ENCODE measurements around the gene TMEM234.
A peak's percentile ranks its signal among the peaks of the same experiment; 100 is the strongest.

Gene TMEM234

DNA sequence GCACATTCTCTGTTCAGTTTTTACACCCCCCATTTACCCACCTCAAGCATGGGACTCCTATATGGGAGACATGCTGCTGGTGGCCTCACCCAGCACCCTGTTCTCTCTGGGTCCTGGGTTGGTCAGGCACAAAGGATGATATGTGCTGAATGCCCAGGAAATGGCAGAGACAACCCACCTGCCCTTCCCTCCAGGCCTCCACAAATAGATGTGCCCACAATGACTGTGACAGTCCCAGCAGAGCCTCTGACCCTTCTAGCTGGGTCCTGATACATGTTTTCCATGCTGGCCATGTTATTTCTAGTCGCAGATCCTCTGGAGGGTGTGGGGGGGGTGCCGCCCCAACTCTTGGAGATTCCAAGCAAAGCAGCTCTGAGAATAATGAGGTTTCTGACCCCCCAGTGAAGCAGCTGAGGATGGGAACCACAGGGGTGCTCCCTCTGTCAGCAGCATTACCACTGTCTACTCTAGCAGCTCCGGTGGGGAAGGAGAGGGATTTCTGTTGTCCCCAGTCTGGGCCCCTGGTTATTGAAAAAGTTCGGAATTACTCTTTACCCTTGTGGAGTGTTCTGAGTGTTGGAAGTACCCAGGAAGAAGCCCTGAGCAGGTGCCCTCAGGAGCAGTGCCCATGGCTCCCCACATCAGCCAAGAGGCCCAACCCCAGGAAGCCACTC lies 23.0 kb downstream of the TMEM234 start:
- DNase-seq = no peak

DNA sequence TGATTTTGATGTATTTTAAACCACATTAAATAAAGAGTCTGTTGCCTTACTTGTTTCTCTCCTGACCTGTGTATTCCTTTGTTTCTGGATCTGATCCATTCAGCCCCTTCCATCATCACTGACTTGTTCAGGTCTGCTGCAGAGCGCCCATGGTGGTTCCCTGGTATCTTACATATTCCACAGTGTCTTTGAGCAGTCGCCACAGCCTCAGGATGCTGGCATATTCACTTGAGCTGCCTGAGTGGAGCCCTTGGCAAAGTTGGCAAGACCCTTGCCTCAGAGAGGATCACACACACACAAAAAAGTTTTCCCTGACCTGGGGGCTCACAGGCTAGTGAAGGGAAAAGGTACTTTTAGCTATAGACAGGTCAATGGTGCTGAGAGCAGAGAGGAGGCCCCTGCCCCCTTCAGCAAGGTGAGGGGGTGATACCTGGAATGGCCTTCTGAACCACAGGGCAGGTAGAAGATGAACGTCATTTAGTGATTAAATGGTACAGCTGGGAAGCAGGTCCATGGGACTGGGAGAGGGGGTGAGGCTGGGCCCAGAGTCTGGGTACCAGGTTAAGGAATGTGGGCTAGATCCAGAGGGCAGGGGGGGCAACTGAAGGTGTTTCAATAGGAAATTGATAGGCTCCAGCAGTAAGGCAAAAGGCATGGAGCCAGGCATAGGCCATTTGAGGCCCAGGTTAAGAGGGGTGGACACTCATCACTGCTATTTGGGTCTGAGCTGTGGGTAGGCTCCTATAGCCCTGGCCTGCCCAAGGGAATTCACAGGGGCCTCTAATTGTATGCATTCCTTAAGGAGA lies 23.7 kb downstream of the TMEM234 start:
- DNase-seq = no peak

DNA sequence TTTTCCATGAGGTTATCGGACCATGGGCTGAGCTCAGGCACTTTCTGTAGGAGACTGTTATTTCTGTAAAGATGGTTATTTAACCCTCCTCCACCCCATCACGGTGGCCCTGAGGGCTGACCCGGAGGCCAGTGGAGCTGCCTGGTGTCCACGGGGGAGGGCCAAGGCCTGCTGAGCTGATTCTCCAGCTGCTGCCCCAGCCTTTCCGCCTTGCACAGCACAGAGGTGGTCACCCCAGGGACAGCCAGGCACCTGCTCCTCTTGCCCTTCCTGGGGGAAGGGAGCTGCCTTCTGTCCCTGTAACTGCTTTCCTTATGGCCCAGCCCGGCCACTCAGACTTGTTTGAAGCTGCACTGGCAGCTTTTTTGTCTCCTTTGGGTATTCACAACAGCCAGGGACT lies 24.3 kb downstream of the TMEM234 start:
- no peak for DNase-seq

DNA sequence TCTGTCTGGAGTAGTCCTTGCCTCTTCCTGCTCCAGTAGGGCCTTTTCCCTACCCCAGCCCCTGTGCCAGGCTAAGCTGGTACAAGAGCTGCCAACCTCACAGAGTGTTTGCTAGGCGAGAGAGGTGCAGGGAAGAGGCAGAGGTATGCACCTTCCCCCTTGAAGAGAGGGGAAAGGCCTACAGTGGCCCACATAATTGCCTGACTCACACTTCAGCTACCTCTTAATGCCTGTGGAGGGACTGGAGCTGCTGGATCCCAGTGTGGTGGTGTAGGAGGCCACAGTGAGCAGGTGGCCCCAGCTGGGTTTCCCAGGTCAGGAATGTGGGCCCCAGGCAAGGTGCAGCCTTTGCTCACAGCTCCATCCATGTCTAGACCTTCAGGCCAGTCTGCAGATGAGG lies 25.1 kb downstream of the TMEM234 start:
- DNase-seq = no peak

DNA sequence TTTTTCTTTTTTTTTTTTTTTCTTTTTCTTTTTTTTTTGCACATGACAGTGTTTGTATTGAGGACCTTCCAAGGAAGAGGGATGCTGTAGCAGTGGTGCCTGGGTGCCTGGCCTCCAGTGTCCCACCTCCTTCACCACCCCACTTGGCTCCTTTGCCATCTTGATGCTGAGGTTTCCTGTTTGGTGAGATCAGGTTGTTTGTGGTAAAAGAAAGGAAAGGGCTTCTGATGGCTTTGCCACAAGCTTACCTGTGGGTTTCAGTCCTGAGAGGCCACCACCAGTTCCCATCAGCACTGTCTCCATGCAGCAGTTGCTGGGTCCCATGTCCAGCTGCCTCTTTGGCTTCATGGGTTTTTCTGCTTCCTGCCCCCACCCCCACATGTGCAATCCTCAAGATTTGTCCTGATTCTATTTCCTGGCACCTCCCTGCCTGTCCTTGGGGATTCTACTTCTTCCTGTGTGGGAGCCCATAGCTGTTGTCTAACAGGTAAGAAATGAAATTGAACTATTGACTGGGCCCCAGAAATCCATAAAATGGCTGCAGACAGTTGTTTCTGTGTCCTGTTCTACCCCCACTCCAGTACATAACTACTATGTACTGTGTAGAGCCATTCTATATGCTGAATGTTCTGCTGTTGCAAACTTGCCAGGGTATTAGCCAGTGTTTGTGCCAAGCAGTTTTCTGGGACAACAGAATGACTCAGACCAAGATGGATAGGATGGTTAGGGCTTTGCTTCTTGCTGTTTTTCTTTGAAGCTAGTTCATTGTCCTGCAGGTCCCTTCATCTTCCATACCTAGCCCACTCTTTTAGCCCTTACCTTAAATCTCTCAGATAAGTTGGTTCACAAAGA lies 26.0 kb downstream of the TMEM234 start:
- no peak for DNase-seq

DNA sequence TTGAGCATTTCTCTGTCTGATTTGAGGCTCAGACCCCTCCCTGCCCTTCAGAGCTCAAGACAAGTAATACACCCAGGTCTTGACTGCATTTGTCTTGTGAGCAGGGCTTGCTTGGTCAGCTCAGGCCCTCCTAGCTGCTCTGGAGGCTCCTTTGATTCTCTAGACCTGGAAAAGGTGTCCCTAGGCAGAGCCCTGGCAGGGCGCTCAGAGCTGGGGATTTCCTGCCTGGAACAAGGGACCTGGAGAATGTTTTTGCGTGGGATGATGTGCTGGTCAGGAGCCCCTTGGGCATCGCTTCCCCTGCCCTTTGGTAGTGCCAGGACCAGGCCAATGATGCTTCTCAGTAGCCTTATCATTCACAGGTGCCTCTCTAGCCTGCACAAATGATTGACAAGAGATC lies 26.6 kb downstream of the TMEM234 start:
- DNase-seq = no peak

DNA sequence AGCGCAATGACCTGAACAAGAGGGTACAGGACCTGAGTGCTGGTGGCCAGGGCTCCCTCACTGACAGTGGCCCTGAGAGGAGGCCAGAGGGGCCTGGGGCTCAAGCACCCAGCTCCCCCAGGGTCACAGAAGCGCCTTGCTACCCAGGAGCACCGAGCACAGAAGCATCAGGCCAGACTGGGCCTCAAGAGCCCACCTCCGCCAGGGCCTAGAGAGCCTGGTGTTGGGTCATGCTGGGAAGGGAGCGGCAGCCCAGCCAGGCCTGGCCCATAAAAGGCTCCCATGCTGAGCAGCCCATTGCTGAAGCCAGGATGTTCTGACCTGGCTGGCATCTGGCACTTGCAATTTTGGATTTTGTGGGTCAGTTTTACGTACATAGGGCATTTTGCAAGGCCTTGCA lies 27.2 kb downstream of the TMEM234 start:
- no peak for DNase-seq

DNA sequence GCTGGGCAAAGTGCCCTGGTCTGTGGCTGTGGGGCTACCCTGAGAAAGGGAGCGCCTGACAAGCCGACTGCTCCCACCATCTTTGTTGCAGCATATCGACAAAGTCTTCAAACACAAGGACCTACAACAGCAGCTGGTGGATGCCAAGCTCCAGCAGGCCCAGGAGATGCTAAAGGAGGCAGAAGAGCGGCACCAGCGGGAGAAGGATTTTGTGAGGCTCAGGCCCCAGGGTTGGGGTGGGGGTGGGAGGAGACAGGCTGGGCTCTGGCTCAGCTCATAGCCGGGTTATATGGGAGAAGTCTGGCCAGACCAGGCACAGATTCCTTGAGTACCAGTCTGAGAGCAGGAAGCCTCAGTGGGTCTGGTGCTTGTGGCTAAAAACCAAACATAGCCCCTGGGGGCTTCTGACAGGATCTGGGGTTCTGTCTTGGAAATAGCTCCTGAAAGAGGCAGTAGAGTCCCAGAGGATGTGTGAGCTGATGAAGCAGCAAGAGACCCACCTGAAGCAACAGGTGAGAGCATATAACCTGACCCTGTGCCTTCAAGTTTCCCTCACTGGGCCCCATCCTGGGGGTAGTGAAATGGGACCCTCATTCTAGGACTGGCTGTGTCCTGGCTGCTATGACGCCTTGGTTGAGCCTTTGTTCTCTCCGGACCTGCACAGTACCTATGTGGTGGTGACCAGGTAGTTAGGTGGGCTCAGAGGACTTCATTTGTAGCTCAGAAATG lies 29.8 kb downstream of the TMEM234 start:
- no peak for DNase-seq

DNA sequence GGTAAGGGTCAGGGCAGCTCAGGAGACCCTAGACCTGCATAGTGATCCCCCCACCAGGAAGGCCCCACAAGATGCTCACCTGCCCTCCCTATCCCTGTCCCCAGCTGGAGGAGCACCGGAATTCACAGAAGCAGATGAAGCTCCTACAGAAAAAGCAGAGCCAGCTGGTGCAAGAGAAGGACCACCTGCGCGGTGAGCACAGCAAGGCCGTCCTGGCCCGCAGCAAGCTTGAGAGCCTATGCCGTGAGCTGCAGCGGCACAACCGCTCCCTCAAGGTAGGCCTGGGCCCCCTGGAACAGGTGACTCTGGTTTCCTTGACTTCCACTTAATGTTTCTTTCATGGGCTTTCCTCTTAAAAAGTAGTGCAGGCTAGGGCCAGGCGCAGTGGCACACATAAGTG lies 34.3 kb downstream of the TMEM234 start:
- DNase-seq = no peak

DNA sequence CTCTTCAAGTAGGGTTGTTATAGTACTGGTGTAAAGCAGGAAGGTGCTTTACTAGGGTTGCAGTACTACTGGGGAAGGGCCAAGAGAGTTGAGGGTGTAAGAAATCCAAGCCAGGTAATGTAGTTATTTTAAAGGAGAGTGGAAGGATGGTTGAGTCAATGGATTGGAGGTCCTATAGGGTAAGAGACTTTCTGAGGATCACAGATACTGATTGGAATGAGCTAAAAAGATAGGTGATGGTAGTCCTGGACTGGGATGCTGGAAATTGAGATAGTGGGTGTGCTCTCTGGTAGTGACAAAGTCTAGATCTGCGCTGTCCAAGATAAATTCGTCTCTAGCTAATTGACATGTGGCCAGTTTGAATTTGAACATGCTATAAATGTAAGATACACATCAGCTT lies 35.7 kb downstream of the TMEM234 start:
- DNase-seq = no peak

DNA sequence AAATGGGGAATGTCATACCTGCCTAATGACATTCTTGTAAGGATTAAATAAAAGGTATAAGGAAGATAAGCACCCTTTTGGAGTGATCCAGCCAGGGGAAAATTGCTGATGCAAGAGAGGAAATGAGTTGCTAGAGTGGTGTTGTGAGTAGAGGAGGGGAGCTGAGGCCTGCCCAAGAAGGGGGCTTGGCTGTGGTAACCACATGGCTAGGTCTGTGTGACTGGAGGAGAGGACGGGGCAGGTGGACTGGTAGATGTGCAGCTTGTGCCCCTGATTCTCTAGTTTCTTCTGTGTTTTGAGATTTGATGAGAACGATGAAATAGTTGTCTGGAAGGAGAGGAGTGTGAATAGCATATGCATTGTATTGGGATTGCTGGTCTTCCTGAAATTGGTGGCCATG lies 36.1 kb downstream of the TMEM234 start:
- DNase-seq = no peak

DNA sequence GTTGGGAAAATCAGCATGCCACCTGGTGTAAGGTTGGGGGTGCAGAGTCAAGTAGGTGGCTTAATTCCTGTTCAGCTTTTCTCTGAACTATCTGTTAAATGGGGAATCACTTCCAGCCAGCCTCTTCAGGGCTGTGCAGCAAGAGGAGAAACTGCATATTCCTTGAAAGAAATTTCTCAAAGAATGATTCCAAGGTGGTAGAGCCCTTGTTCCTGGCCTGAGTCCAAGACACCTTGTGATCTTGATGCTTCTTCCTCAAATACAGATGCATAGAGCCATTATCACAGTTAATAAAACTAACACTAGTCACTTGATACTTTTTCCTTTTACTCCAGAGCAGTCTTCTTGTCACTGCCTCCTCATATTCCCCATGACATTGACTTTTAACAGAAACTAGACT lies 37.5 kb downstream of the TMEM234 start:
- no peak for DNase-seq

DNA sequence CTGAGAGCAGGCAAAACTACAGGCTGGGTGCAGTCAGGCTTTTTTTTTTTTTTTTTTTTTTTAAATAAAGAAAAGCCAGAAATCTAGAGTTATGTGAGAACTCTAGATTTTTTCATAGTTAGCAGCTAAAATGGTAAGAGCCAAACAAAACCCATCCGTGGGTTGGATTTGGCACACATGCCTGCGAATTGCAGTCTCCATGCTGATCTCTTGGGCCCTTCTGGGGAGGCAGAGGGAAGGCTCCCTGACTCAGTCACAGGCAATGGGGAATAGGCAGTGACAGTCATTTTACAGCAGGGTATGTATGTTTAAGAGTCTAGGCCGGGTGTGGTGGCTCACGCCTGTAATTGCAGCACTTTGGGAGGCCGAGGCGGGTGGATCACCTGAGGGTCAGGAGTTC lies 40.1 kb downstream of the TMEM234 start:
- no peak for DNase-seq

DNA sequence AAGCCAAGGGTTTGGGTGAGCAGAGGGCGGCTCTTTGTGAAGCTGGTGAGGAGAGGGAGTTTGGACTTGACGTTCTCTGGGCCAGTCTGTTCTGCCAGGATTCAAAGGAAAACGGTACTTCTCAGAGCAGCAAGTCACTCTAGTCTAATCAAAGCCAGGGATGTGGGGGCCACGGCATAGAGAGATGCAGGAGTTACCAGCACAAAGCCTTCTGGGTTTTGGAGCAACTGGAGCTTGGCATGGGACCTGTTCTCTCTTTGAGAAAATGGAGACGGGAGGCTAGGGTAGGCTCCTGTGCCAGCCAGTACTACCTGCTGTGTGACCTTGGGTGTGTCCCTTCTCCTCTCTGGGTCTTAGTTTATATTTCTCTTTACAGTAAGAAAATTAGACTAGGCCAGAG lies 40.6 kb downstream of the TMEM234 start:
- DNase-seq = no peak

DNA sequence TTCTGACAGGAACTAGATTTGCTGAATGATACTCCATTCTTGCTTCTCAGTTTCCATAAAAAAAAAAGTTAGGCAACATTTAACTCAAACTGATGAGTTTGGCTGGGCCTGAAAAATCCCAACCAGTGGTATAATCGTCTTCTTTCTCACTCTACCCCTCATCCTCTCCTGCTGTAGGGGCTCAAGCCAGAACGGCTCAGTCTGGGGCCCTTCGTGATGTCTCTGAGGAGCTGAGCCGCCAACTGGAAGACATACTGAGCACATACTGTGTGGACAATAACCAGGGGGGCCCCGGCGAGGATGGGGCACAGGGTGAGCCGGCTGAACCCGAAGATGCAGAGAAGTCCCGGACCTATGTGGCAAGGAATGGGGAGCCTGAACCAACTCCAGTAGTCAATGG lies 41.1 kb downstream of the TMEM234 start:
- no peak for DNase-seq

DNA sequence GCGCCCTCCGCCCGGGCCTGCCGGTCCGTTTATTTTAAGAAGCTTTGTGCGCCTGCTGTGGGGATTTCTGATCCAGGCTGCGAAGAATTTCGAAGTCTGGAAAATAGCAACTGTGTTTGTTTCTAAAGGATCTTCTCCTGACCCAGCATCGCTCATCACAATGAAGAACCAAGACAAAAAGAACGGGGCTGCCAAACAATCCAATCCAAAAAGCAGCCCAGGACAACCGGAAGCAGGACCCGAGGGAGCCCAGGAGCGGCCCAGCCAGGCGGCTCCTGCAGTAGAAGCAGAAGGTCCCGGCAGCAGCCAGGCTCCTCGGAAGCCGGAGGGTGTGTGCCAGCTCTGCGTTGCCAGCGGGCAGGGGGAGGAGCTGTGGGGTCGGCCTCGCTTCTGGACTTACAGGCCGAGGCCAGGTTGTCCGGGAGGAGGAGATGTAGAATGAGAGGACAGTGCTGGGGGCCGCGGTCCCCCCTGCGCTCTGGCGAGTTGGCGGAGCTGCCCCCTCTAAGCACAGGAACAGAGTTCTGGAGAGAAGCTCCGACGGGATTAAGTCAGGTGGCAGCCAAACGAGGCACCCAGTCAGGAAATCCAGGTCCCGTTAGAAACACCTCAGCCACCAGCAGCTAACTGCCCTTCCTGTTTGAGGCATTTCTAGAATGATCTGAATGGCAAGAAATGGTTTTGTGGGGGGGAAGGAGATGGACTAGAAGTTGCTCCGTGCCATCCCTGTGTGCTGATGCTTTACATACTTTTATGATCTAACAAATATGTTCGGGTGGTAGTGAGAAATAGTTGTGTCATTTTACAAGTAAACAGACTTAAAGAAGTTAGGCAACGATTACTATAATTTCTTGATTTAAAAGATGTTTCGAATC lies 41.7 kb downstream of the TMEM234 start:
- no peak for DNase-seq

DNA sequence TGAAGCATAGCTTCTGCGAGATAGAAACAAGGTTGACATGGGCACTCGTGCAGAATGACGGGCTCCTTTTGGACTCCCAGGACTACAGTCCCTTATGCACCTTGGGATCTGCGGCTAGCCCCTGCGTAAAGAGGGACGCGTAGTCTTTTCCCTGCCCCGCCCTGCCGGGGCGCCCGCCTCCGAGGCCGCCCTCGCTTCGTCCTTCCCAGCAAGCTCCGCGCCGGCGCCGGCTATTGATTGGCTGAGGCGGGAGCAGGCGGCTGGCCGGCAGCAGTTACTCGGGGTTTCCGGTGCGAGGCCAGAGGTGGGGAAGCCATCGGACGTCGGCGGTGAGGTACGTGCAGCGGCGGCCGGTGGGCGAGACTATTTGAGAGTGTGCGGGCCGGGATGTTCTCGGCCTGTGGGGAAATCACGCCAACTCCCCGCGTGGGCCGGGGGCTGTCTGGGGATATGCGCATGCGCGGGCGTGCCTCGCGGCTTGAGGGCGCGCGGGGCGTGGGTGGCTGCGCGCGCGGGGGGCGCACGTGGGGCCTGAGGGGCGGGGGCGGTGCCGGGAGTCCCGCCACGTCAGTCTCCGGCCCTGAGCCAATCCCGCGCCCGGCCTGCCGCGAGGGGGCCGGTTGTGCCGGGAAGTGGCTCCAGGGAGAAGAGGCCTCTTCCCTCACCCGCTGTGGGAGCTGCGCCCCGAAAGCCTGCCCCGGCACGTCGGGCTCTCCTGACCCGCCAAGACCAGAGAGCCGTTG lies 42.5 kb downstream of the TMEM234 start, which contains the start of gene TXLNA:
Gene TXLNA (plus strand): TSS at position 233 of the 743 bp plus-strand sequence. CDS start 671 bp downstream, outside the sequence.
- DNase-seq = peak; percentile 74

DNA sequence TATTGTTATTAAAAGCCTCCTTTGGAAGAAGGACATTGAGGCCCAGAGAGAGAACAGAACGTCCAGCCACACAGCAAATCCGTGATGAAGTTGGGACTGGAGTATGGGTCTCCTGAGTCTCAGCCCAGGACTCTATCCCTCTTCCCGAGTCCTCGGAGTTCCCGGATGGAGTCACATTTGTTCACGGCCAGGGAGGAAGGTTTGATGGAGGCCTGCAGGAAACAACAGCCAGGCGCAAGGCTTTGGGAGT lies 43.0 kb downstream of the TMEM234 start:
- no peak for DNase-seq

DNA sequence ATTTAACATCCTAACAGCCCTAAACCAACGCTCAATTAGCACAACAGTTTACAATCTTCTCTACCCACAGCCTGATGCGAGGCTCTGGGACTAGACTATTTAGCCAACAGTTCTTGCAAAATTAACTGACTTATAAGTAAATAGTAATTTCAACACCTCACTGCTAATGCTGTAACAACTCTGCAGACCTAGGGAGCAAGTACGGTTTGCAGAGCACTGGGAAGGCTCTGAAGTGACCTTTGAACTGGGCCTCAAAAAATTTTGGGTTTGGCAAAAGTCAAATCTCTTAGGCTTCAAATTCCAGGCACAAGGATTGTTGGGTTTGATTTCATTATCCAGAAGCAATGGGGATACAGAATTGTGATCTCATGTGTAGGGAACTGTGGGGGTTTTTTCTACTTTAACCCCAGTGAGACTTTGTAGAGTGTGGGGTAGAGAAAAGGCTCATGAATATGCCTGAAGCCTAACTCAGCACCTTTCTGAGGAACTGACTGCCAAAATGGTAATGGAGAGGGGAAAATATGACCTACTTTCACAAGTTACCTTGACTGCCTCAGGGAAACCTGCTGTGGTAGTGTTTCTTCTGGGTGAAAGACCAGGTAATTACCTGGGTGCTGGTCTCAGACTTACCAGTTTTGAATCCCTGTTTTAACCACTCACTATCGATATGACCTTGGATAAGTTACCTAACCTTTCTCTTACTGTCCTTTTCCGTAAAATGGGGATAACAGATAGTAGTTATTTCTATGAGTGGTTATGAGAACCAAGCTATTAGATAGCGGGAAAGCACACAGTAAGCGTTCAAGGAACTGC lies 43.6 kb downstream of the TMEM234 start:
- no peak for DNase-seq

DNA sequence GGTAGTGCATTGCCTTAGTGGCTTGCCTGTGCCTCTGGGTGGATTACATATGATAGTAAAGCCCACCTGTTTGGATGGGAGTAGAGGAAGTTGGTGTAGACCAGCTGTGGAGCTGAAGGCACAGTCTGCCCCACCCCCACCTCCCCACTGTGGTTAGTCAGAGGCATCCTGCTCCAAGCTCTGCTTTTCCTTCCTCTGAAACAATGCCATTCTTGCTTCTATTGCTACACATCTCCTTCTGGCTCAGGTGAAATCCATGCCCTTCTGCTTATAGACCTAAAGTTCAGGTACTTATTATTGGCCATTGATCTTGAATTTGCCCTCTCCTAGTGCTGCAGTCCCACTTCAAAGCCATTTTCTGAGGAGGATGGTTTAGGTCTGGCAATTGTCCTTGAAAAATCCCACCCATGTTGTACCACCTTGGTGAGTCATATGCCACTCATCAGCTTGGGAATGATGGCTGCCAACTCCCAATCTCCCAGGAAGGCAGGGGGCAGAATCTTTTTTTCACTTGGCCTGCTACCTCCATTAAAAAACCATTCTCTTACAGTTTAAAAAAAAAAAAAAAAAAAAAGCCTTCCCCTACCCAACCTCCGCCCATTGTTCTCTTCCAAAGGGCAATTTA lies 49.4 kb downstream of the TMEM234 start:
- DNase-seq = no peak

Data from KG1 (cell line).